C4-2B (cell line): Measurements from ENCODE around the gene TPCN1.

Experiments
- CTCF ChIP-seq: fragments of 450-650 bp; conservative IDR thresholded peaks from 2 replicates; pipeline ENCODE4 v1.5.1; 2017; ENCODE audit warnings: mild to moderate bottlenecking
- ZFX ChIP-seq: fragments of 450-650 bp; IDR thresholded peaks from 2 replicates; pipeline ENCODE4 v1.6.1; 2017

- no peak for TF ChIP-seq CTCF
- TF ChIP-seq ZFX, result no peak
Observed at GRCh38 chr12:113240395-113240794, 19.1 kb downstream of the TPCN1 start.
